NCI-H1048 (cell line): ENCODE data around the gene TBX19.
A peak's percentile ranks its signal among the peaks of the same experiment; 100 is the strongest.

Source experiments
- DNase-seq: peaks from one replicate; lab custom pipeline; 2025; lab: John Stamatoyannopoulos, UW

TBX19 gene

GRCh38 chr1:168280296-168280927, at the start of gene TBX19:
Gene TBX19 (plus strand): TSS chr1:168280877. CDS start chr1:168281091, 214 bp downstream.
- no peak for DNase-seq

- no peak for DNase-seq
Observed at GRCh38 chr1:168234846-168235547, 45.7 kb upstream of the TBX19 start.

GRCh38 chr1:168235548-168235885, 45.2 kb upstream of the TBX19 start:
- no peak for DNase-seq

- DNase-seq = no peak
Observed at GRCh38 chr1:168235937-168236336, 44.7 kb upstream of the TBX19 start.

GRCh38 chr1:168236836-168237611, 43.7 kb upstream of the TBX19 start:
- no peak for DNase-seq

GRCh38 chr1:168243198-168243597, 37.5 kb upstream of the TBX19 start:
- DNase-seq = no peak

GRCh38 chr1:168243636-168244212, 37.0 kb upstream of the TBX19 start:
- no peak for DNase-seq

GRCh38 chr1:168245042-168245441, 35.6 kb upstream of the TBX19 start:
- DNase-seq = no peak

GRCh38 chr1:168246506-168246905, 34.2 kb upstream of the TBX19 start:
- DNase-seq = no peak

GRCh38 chr1:168252204-168252733, 28.4 kb upstream of the TBX19 start:
- no peak for DNase-seq

- no peak for DNase-seq
Observed at GRCh38 chr1:168256164-168256563, 24.5 kb upstream of the TBX19 start.

- DNase-seq = no peak
Observed at GRCh38 chr1:168257397-168257796, 23.3 kb upstream of the TBX19 start.

GRCh38 chr1:168259567-168259966, 21.1 kb upstream of the TBX19 start:
- no peak for DNase-seq

- DNase-seq = no peak
Observed at GRCh38 chr1:168260393-168260792, 20.3 kb upstream of the TBX19 start.

GRCh38 chr1:168261390-168261789, 19.3 kb upstream of the TBX19 start:
- peak; percentile 45 for DNase-seq

- DNase-seq = no peak
Observed at GRCh38 chr1:168263130-168263529, 17.5 kb upstream of the TBX19 start.

- DNase-seq = no peak
Observed at GRCh38 chr1:168264296-168264695, 16.4 kb upstream of the TBX19 start.

GRCh38 chr1:168265596-168265995, 15.1 kb upstream of the TBX19 start:
- no peak for DNase-seq

GRCh38 chr1:168266644-168267186, 14.0 kb upstream of the TBX19 start:
- no peak for DNase-seq

GRCh38 chr1:168271636-168272035, 9.0 kb upstream of the TBX19 start:
- DNase-seq = no peak

- no peak for DNase-seq
Observed at GRCh38 chr1:168273575-168273974, 7.1 kb upstream of the TBX19 start.

GRCh38 chr1:168279253-168279652, 1.4 kb upstream of the TBX19 start:
- no peak for DNase-seq
